Gastroesophageal sphincter (tissue), 4 donors: ENCODE data around the gene PAQR7. TPM values are rescaled to one million over a fixed set of nuclear protein-coding genes. Genes with fewer than 3 reads are reported as not detected.

Source experiments
- ATAC-seq: fragments of 150-250 bp; one replicate; pipeline ENCODE4 v1.9.1; 2016; ENCODE audit warnings: mild to moderate bottlenecking, moderate library complexity
- H3K27ac ChIP-seq, 4 donors: fragments of 200-600 bp; sonication (generic) in 3 of 4; 1 replicate in 3 of 4; 2 replicates in 1 of 4; pipeline ENCODE4 v1.5.1; 2016 to 2019
- H3K27me3 ChIP-seq: fragments of 200-600 bp; sonication (generic); one replicate; pipeline ENCODE4 v1.5.1; 2019
- H3K36me3 ChIP-seq, 2 donors: fragments of 200-600 bp; sonication (generic); one replicate each; pipeline ENCODE4 v1.5.1; 2019; ENCODE audit warnings: control low read depth in 1 of 2
- H3K4me1 ChIP-seq, 3 donors: fragments of 200-600 bp; sonication (generic); 1 replicate in 2 of 3; 2 replicates in 1 of 3; pipeline ENCODE4 v1.5.1; 2016 to 2019; ENCODE audit warnings: control low read depth in 2 of 3
- H3K4me3 ChIP-seq, 2 donors: fragments of 200-600 bp; sonication (generic); one replicate each; pipeline ENCODE4 v1.5.1; 2019; ENCODE audit warnings: mild to moderate bottlenecking in 1 of 2, moderate library complexity in 1 of 2
- H3K9me3 ChIP-seq, 3 donors: fragments of 200-600 bp; sonication (generic); one replicate each; pipeline ENCODE4 v1.5.1; 2017 to 2019; ENCODE audit warnings: control low read depth in 2 of 3
- CTCF ChIP-seq, 4 experiments: fragments of 200-600 bp in 2 of 4; fragments of 450-650 bp in 2 of 4; sonication (generic) in 1 of 4; IDR thresholded peaks; one replicate each; pipeline ENCODE4 v1.5.1; 2017 to 2019; ENCODE audit warnings: antibody characterized with exemption in 4 of 4, mild to moderate bottlenecking in 2 of 4, moderate library complexity in 2 of 4
- EP300 ChIP-seq: sonication (generic); formaldehyde crosslinking; IDR thresholded peaks from one replicate; pipeline ENCODE4 v1.6.1; 2017; ENCODE audit warnings: antibody characterized with exemption, mild to moderate bottlenecking
- POLR2A ChIP-seq, 2 donors: fragments of 450-650 bp; IDR thresholded peaks; one replicate each; pipeline ENCODE4 v1.6.1; 2017; ENCODE audit warnings: antibody characterized with exemption in 2 of 2, mild to moderate bottlenecking in 2 of 2, moderate library complexity in 1 of 2
- POLR2AphosphoS5 ChIP-seq: sonication (generic); formaldehyde crosslinking; IDR thresholded peaks from one replicate; pipeline ENCODE4 v1.6.1; 2017; ENCODE audit warnings: antibody characterized with exemption
- WGBS, 2 donors: methylation state at CpG; one replicate each; pipeline ENCODE4 v1.1.5; 2018; ENCODE audit warnings: low coverage in 1 of 2; 5-methylcytosine and 5-hydroxymethylcytosine counted together
- total RNA-seq, 4 donors: library from RNA; depleted of rRNA; stranded (reverse); fragments of >200 nt; gene quantifications; one replicate each; pipeline ENCODE4 v1.1.0, GENCODE V29; 2016

PAQR7 gene
- total RNA-seq, 4 donors from 2014 or later: 6.5 to 13.7 (median 7.8) TPM

GRCh38 chr1:25867210-25867991 lies 8.1 kb downstream of the PAQR7 start:
- no peak overlapping the region for H3K27ac ChIP-seq
- no peak for TF ChIP-seq POLR2A (IDR thresholded peaks at IDR 0.05)
- no peak for TF ChIP-seq CTCF (IDR thresholded peaks at IDR 0.05)
- no peak for TF ChIP-seq EP300
- 59 to 74% methylated on average over 7 to 8 of the region's 9 CpGs for WGBS, 2 donors
- no peak for ATAC-seq
- H3K36me3 ChIP-seq: peaks cover 0 to 57% of the 10 kb centered on the region in 2 donors
- no peaks in the 10 kb centered on the region for H3K27me3 ChIP-seq
- peaks cover 0 to 17% (median 6%) of the 10 kb centered on the region in 3 donors for H3K4me1 ChIP-seq
- H3K4me3 ChIP-seq: no peak overlapping the region
- H3K9me3 ChIP-seq: no peaks in the 10 kb centered on the region

- whole genome bisulfite sequencing, 2 donors: 64 to 67% methylated on average over 1 of the region's 1 CpG
- Histone ChIP-seq H3K27ac (no peak overlapping the region), H3K4me3 (no peak overlapping the region), H3K27me3 (no peaks in the 10 kb centered on the region), H3K36me3 (peaks cover 0 to 60% of the 10 kb centered on the region in 2 donors), H3K4me1 (peaks cover 0 to 6% (median under 1%) of the 10 kb centered on the region in 3 donors), H3K9me3 (no peaks in the 10 kb centered on the region)
- no peak for TF ChIP-seq POLR2A (IDR thresholded peaks at IDR 0.05)
- TF ChIP-seq POLR2AphosphoS5: no peak
- TF ChIP-seq CTCF (IDR thresholded peaks at IDR 0.05): no peak
- TF ChIP-seq EP300: no peak
- ATAC-seq: no peak
These were observed 9.2 kb downstream of the PAQR7 start for GRCh38 chr1:25866288-25866687.

GRCh38 chr1:25864434-25864833 lies 11.1 kb downstream of the PAQR7 start:
- WGBS, 2 donors: 65 to 75% methylated on average over 2 of the region's 3 CpGs
- Histone ChIP-seq H3K9me3 (no peaks in the 10 kb centered on the region), H3K27me3 (no peaks in the 10 kb centered on the region), H3K4me1 (peaks cover 0 to 10% (median 0%) of the 10 kb centered on the region in 3 donors), H3K4me3 (no peak overlapping the region), H3K27ac (no peak overlapping the region), H3K36me3 (peaks cover 0 to 47% of the 10 kb centered on the region in 2 donors)
- TF ChIP-seq POLR2A (IDR thresholded peaks at IDR 0.05): no peak
- TF ChIP-seq EP300: no peak
- TF ChIP-seq POLR2AphosphoS5: no peak
- TF ChIP-seq CTCF (IDR thresholded peaks at IDR 0.05): no peak
- no peak for ATAC-seq

GRCh38 chr1:25863486-25864262 lies 11.8 kb downstream of the PAQR7 start:
- H3K9me3 ChIP-seq: no peaks in the 10 kb centered on the region
- peaks cover 0 to 16% (median 4%) of the 10 kb centered on the region in 3 donors for H3K4me1 ChIP-seq
- ATAC-seq: no peak
- H3K27ac ChIP-seq: no peak overlapping the region
- no peak for TF ChIP-seq POLR2AphosphoS5
- no peak for TF ChIP-seq CTCF (IDR thresholded peaks at IDR 0.05)
- no peak for TF ChIP-seq EP300
- TF ChIP-seq POLR2A (IDR thresholded peaks at IDR 0.05): no peak
- peaks cover 0 to 40% of the 10 kb centered on the region in 2 donors for H3K36me3 ChIP-seq
- no peak overlapping the region for H3K4me3 ChIP-seq
- no peaks in the 10 kb centered on the region for H3K27me3 ChIP-seq
- 74 to 90% methylated on average over 4 to 24 of the region's 25 CpGs for WGBS, 2 donors
